T-helper 2 cell (primary cell): ENCODE data around the gene BTG2.

Source experiments
- DNase-seq, 5 experiments: peaks; one replicate each; pipeline versions ENCODE4 v3.0.0 to v3.0.0-alpha.2; 2012 to 2022

The BTG2 gene

GRCh38 chr1:203343956-203344754 is 38.8 kb downstream of the BTG2 start:
- DNase-seq = no peak

DNA sequence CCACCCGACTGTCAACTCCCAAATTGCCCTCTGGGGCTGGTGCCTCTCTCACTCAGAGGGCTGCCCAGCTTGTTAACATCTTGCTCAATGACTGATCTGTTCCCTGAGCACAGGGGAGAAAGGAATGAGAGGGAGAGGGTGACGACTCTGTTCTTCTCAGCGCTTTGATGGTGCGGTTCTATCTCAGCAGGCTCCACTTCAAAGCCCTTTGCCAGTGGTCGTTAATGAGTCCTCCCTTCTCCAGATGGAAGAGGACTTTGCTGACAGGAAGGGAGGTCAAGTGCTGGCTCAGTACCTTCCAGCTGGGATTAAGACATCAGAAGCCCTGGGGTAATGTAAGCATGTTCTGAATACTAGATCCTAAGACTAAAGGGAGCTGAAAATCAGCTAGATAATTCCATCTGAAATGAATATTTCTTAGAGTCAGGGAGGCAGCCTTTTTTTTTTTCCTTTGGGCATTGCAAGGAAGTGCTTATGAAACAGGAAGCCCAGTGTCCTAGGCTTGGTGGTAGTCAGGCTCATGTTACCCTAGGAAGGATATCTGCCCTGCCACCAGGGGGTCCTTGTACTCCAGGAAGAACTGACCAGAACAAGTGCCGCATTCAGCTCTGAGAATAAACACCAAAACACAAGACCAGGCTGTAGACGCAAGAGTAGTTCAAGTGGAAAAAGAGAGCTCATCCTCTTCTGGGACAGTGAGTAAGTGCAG is 40.9 kb downstream of the BTG2 start:
- no peak for DNase-seq

- DNase-seq = no peak
These were observed 41.4 kb downstream of the BTG2 start for GRCh38 chr1:203346769-203347102.

DNA sequence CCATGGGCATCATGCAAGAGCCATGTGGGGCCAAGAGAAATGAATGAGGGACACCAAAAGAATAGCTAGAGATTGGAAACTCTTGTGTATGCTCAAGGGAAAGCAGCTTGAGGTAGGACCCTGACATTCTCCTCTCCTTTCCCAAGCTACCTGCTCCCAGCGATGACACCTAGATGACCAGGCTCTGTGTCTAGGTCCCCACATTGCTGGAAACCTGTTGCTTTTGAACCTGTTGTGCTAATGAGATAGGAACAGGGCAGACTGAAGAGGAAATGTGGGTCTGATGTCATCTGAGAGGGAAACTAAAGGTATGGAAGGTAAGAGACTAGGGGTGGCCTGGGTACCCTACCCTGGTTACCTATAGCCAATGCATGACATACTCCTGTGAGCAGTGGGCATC is 43.8 kb downstream of the BTG2 start:
- DNase-seq = no peak

GRCh38 chr1:203349773-203350524 is 44.6 kb downstream of the BTG2 start:
- no peak for DNase-seq

DNA sequence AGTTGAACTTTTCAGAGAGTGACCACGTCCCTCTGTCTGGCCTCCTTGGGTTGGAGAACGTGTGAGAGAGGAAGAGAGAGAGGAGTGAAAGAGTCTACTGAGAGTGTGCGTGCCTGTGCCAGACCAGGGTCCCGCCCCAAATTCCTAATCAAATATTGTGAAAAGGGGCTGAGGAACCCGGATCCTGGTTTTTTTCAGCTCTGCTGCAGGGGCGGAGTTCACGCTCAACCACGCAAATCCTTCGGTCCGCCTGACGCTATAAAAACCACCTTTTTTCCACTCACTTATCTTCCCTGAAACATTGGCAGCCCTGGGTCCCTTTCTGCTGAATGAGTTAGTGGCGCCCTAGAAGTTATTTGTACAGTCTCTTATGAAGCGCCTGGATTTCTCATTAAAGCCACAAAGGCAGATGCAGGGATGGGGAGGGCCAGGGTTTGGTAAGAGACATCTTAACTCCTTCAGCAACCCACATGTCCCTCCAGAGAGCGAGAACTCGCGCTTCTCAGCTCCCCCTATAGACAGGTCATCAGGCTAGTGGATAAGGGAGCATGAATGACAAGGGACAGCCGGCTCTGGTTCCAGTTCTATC is 45.8 kb downstream of the BTG2 start, which contains the start of gene FMOD:
Gene FMOD (minus strand): TSS at position 86 of the 589 bp plus-strand sequence. CDS start 2,852 bp downstream, outside the sequence.
- DNase-seq = no peak

GRCh38 chr1:203353486-203353885 is 48.2 kb downstream of the BTG2 start:
- DNase-seq = no peak

- DNase-seq = no peak
These were observed 48.9 kb downstream of the BTG2 start for GRCh38 chr1:203354246-203354645.

DNA sequence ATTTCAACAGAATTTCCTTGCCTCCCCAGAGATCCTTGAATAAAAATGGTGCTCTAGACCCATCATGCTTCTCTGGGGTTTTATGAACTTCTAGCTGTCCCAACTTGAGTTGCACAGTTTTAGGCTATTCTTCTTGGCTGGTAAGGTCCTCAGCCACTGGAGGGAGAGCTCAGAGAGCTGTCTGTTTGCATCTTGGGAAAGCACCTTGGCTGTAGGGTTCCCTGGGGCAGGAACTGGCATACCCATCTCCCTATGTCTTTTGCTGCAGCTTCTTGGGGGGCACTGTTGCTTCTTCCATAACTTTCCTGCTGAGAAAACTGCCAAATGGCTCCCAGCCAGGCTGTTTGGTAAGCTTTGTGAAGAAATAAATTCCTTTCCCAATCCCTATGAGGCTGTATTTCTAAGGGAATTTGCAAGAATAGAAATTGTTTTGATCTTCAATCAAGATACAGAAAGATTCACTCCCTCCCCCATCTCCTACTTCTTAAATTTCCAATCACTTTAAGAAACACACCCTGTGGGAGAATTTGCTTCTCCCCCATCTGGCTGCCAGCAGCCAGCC is 53.8 kb downstream of the BTG2 start:
- DNase-seq = no peak
